GM19025 (cell line): ENCODE results near the gene LEKR1.

Source experiments
- ATAC-seq: cut with Tn5 transposase; IDR thresholded peaks from one replicate; pipeline ENCODE4 v1.9.1; 2021; ENCODE audit warnings: mild to moderate bottlenecking, low read depth, moderate library complexity; ENCODE audit not compliant: unreplicated experiment

Gene LEKR1

DNA sequence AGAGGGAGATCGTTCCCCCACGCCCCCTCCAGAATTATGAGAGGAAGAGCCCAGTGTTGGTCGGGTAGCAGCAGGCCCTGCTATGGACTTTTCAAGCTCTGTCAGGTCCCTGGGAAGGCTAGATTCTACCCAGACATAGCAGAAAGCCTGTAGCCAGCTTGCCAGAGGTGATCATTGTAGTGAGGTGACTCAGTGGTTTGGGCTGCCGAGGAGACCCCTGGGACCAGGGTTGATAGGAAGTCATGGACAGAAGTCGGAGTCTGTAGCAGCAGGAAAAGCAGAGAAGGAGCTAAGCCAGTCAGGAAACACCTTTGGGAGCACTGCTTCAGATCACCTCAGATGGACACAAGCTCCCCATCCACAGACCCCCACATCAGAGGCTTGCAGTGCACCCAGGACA lies 266.1 kb downstream of the LEKR1 start:
- no peak for ATAC-seq

DNA sequence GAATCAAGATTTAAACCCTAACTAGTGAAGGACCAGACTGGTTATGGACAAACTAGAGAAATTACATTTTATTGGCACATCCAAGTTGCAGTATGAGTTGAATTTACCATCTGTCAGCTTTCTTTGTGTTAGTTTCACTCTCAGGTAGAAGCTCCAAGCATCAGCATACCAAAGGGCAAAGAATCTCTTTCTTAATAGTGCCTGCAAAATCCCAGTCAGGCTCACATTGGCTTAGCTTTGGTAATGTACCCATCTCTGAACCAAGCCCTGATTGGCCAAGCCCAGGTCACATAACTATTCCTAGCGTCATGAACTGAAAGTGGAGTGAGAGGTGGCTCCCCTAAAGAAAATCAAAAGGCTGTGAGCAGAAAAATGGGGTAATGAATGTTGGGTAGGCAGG lies 266.9 kb downstream of the LEKR1 start:
- ATAC-seq: no peak

DNA sequence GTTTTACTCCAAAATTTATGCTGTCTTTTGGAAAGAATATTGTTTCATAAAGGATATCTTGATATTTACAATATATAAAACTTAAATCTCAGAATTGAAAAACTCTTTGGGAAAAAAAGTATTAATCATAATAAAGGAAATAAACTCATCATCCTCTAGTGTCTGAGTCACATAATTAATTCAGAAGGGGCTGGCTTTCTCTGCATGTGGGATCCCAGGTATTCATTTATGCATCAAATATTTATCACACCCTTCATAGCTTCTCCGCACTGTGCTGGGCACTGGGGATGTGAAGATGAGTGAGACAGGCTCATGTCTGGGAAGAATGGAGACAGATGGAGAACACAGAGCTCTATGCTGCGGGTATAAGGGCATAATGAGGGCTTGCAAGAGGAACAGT lies 268.1 kb downstream of the LEKR1 start:
- ATAC-seq: no peak

DNA sequence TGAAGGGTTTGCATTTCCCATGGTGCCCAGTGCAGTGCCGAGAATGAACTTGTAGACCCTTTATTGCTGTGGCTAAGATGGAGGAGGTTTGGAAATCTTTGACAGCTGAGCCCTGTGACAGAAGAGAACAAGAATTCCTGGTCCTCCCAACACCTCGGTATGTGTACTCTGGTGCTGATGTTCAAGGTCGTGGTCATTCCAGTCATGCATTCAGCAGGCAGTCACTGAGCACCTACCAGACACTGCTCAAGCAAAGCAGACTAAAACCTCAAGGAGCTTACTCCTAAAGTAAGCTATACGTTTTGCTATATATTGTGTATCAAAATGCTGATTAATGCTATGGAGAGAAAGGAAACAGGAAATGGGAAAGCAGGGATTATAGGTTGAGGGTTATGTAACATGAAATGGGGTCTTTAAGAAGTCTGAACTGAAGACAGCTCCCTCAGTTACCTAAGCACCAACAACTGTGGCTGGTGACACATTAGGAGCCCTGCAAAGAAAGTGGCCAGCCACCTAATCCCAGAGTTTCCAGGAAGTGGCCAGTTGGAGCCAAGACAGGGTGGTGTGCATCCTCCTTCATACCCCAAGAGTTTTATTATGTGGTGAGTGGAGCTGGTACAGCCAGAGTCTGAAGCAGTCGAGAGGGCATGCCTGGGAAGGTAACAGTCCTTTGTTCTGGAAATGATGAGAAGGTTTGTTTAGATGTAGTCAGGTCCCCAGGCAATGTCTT lies 268.8 kb downstream of the LEKR1 start:
- no peak for ATAC-seq
